HCT116 (cell line): ENCODE results near the gene CR2. TPM values are rescaled to one million over a fixed set of nuclear protein-coding genes. Genes with fewer than 3 reads are reported as not detected.
A peak's percentile ranks its signal among the peaks of the same experiment; 100 is the strongest.

Source experiments
- ATAC-seq: fragments of 200-7000 bp; cut with Tn5 transposase; 2 replicates; pipeline ENCODE4 v1.9.1; 2020; ENCODE audit warnings: mild to moderate bottlenecking, moderate library complexity
- BruUV-seq: library from RNA; stranded (reverse); fragments of 400-500 nt; replicated peaks from 2 replicates; lab custom pipeline; 2021; lab: Mats Ljungman, UMichigan
- CTCF ChIA-PET: fragments of 300-600 bp; sonication (Branson Sonifier 250); formaldehyde crosslinking; loops from one replicate; lab custom pipeline; 2021; ENCODE audit warnings: antibody characterized with exemption; lab: Charles Lee
- POLR2A ChIA-PET: fragments of 300-600, 350-600 bp; sonication (Branson Sonifier 250); formaldehyde crosslinking; loops from one replicate; lab custom pipeline; 2021; ENCODE audit warnings: antibody characterized with exemption; lab: Charles Lee
- RAD21 ChIA-PET, 2 experiments: fragments of 300-600 bp; sonication (Branson Sonifier 250); formaldehyde crosslinking; loops; one replicate each; lab custom pipeline; 2023; ENCODE audit warnings: low total read pairs in 2 of 2; ENCODE audit not compliant: uncharacterized antibody in 2 of 2, unreplicated experiment in 2 of 2, low non-redundant PET in 1 of 2; lab: Charles Lee
- DNase-seq: peaks from one replicate; pipeline ENCODE4 v3.0.0-alpha.2; 2010; ENCODE audit warnings: low read depth, low spot score
- H2AFZ ChIP-seq: fragments of 200-600 bp; shearing (Covaris generic), sonication (generic); 2 replicates; pipeline ENCODE4 v1.6.1; 2017; ENCODE audit warnings: low read depth, mixed run types, mixed read lengths, antibody characterized with exemption, low read length; ENCODE audit not compliant: poor library complexity, severe bottlenecking
- H3K27ac ChIP-seq: 2 replicates; pipeline ENCODE4 v1.5.1; 2012; ENCODE audit warnings: low read depth, low read length
- H3K27me3 ChIP-seq: fragments of 200-600 bp; sonication (generic); 2 replicates; pipeline ENCODE4 v1.6.1; 2016; ENCODE audit warnings: mixed run types, low read length, mixed read lengths; ENCODE audit not compliant: insufficient read depth
- H3K36me3 ChIP-seq, 2 experiments: fragments of 200-500 bp in 1 of 2; fragments of 200-600 bp in 1 of 2; sonication (Bioruptor generic) in 1 of 2; sonication (generic) in 1 of 2; 2 replicates each; pipeline versions ENCODE4 v1.5.1 to v1.6.1; 2014 to 2016; ENCODE audit warnings: low read length in 2 of 2, inconsistent platforms in 1 of 2, mixed read lengths in 1 of 2, mixed run types in 1 of 2; ENCODE audit not compliant: insufficient read depth in 2 of 2, control insufficient read depth in 1 of 2
- H3K4me1 ChIP-seq, 2 experiments: fragments of 200-600 bp in 1 of 2; sonication (generic) in 1 of 2; 2 replicates each; pipeline versions ENCODE4 v1.5.1 to v1.6.1; 2012 to 2017; ENCODE audit warnings: low read length in 2 of 2, inconsistent platforms in 1 of 2, mild to moderate bottlenecking in 1 of 2, mixed read lengths in 1 of 2, mixed run types in 1 of 2, moderate library complexity in 1 of 2; ENCODE audit not compliant: insufficient read depth in 2 of 2, control insufficient read depth in 1 of 2
- H3K4me2 ChIP-seq: fragments of 200-600 bp; sonication (generic); 2 replicates; pipeline ENCODE4 v1.6.1; 2017; ENCODE audit warnings: mixed run types, low read length, mixed read lengths
- H3K4me3 ChIP-seq, 2 experiments: fragments of 200-600 bp in 1 of 2; sonication (generic) in 1 of 2; replicated peaks in 1 of 2; 2 replicates each; pipeline ENCODE4 v1.5.1; 2011 to 2016; ENCODE audit warnings: low read length in 2 of 2, control low read depth in 1 of 2, low read depth in 1 of 2, mild to moderate bottlenecking in 1 of 2, mixed read lengths in 1 of 2, mixed run types in 1 of 2
- H3K79me2 ChIP-seq: fragments of 200-600 bp; sonication (generic); 2 replicates; pipeline ENCODE4 v1.6.1; 2017; ENCODE audit warnings: mild to moderate bottlenecking, mixed run types, low read length, moderate library complexity, mixed read lengths; ENCODE audit not compliant: insufficient read depth
- H3K9ac ChIP-seq: fragments of 200-600 bp; sonication (generic); 2 replicates; pipeline ENCODE4 v1.6.1; 2016; ENCODE audit warnings: low read length, mixed read lengths
- H3K9me2 ChIP-seq: fragments of 200-600 bp; sonication (generic), shearing (Covaris generic); 2 replicates; pipeline ENCODE4 v1.6.1; 2017; ENCODE audit warnings: mixed run types, mild to moderate bottlenecking, moderate library complexity; ENCODE audit not compliant: insufficient read depth
- H3K9me3 ChIP-seq, 2 experiments: fragments of 200-500 bp in 1 of 2; fragments of 200-600 bp in 1 of 2; sonication (Bioruptor generic) in 1 of 2; sonication (generic) in 1 of 2; 2 replicates each; pipeline ENCODE4 v1.6.1; 2014 to 2017; ENCODE audit warnings: low read length in 2 of 2, mixed read lengths in 2 of 2, inconsistent platforms in 1 of 2, low read depth in 1 of 2, mild to moderate bottlenecking in 1 of 2, mixed run types in 1 of 2, moderate library complexity in 1 of 2; ENCODE audit not compliant: control insufficient read depth in 1 of 2, insufficient read depth in 1 of 2
- H4K20me1 ChIP-seq: fragments of 200-600 bp; sonication (generic), shearing (Covaris generic); 2 replicates; pipeline ENCODE4 v1.6.1; 2017; ENCODE audit warnings: mixed run types, mild to moderate bottlenecking, moderate library complexity; ENCODE audit not compliant: insufficient read depth
- CBX3 ChIP-seq: IDR thresholded peaks from 2 replicates; pipeline ENCODE4 v1.6.1; 2012; ENCODE audit warnings: low read depth
- CEBPB ChIP-seq: IDR thresholded peaks from 2 replicates; pipeline ENCODE4 v1.6.1; 2012; ENCODE audit warnings: low read depth
- EGR1 ChIP-seq: IDR thresholded peaks from 2 replicates; pipeline ENCODE4 v1.6.1; 2012; ENCODE audit warnings: low read depth
- EZH2 ChIP-seq: fragments of 200-600 bp; sonication (generic); IDR thresholded peaks from 2 replicates; pipeline ENCODE4 v1.6.1; 2017; ENCODE audit warnings: antibody characterized with exemption, mixed run types
- JUND ChIP-seq: IDR thresholded peaks from 2 replicates; pipeline ENCODE4 v1.6.1; 2012
- POLR2AphosphoS5 ChIP-seq: IDR thresholded peaks from 2 replicates; pipeline ENCODE4 v1.6.1; 2011; ENCODE audit warnings: mild to moderate bottlenecking, low read depth, low read length, moderate library complexity
- RAD21 ChIP-seq: IDR thresholded peaks from 2 replicates; pipeline ENCODE4 v1.6.1; 2012; ENCODE audit warnings: low read depth, mild to moderate bottlenecking
- SIN3A ChIP-seq: IDR thresholded peaks from 2 replicates; pipeline ENCODE4 v1.6.1; 2012; ENCODE audit warnings: low read depth
- ZNF274 ChIP-seq: fragments of 200-500 bp; sonication (Bioruptor generic); IDR thresholded peaks from 2 replicates; pipeline ENCODE4 v1.6.1; 2014; ENCODE audit warnings: mild to moderate bottlenecking, low read depth, low read length, inconsistent platforms
- intact Hi-C: fragments of 100-400 bp; cut with micrococcal nuclease; formaldehyde crosslinking; loops from 2 replicates; pipeline ENCODE4 v1.10.0; 2022
- total RNA-seq: library from RNA; stranded (reverse); gene quantifications from one replicate; pipeline ENCODE4 v1.2.1, GENCODE V29; 2021; ENCODE audit not compliant: unreplicated experiment
- TF ChIP-seq, protein P1 (sequence below): IDR thresholded peaks from 2 replicates; pipeline ENCODE4 v1.6.1; 2011; ENCODE audit warnings: mild to moderate bottlenecking, low read length, moderate library complexity; ENCODE audit not compliant: insufficient replicate concordance; ENCODE audit errors: extremely low read depth
- TF ChIP-seq, protein P2 (sequence below): IDR thresholded peaks from 2 replicates; pipeline ENCODE4 v1.6.1; 2012

The CR2 gene
- total RNA-seq, 1 experiment from 2014 or later, result 4.0 TPM

DNA sequence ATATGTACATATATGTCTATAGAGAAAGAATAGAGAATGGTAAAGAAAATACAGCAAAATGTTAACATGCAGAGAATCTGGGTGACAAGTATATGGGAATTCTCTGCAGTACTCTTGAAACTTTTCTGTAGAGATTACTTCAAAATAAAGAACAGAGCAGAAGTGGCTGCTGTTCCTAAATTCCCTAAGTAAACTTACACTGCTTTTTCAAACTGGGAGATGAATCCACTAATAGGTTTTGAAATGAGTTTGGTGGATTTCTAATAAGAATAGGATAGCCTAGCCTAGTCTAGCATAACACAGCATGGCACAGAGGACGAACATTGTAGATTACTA lies 450 bp upstream of the CR2 start:
- intact Hi-C loops, result loop anchor here (1.0 kb wide), 1 partner anchor 29 kb away; no protein-coding TSS in a partner anchor
- peak; percentile 36; the same call in 1 of the 2 replicates for ATAC-seq

GRCh38 chr1:207455183-207455754 lies 1.1 kb downstream of the CR2 start:
- H3K4me1 ChIP-seq, result peaks cover 6 to 18% of the 10 kb centered on the region in 2 experiments; a peak in 3 of 4 replicates
- RAD21 ChIA-PET, result no interaction called here
- H3K27me3 ChIP-seq, result 0 out of 2 replicates have a peak, but pooled peaks cover 5% of the 10 kb centered on the region
- intact Hi-C loops, result no loop called here
- ATAC-seq (no peak), DNase-seq (no peak)
- TF ChIP-seq CEBPB (no peak), RAD21 (no peak), JUND (no peak)
- TF ChIP-seq, protein P1, sequence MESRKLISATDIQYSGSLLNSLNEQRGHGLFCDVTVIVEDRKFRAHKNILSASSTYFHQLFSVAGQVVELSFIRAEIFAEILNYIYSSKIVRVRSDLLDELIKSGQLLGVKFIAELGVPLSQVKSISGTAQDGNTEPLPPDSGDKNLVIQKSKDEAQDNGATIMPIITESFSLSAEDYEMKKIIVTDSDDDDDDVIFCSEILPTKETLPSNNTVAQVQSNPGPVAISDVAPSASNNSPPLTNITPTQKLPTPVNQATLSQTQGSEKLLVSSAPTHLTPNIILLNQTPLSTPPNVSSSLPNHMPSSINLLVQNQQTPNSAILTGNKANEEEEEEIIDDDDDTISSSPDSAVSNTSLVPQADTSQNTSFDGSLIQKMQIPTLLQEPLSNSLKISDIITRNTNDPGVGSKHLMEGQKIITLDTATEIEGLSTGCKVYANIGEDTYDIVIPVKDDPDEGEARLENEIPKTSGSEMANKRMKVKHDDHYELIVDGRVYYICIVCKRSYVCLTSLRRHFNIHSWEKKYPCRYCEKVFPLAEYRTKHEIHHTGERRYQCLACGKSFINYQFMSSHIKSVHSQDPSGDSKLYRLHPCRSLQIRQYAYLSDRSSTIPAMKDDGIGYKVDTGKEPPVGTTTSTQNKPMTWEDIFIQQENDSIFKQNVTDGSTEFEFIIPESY, result no peak
- peak overlapping the region; percentile 94 for H3K4me2 ChIP-seq
- H3K9ac ChIP-seq, result peak overlapping the region; percentile 49
- H3K9me3 ChIP-seq, result no peaks in the 10 kb centered on the region
- H3K27ac ChIP-seq, result no peak overlapping the region
- CTCF ChIA-PET, result interaction anchor here (1.1 to 1.5 kb wide), 4 partner anchors 9 to 111 kb away, joined by 3 to 4 read pairs (median 3); no protein-coding TSS in a partner anchor
- no peaks in the 10 kb centered on the region for H3K79me2 ChIP-seq
- H4K20me1 ChIP-seq, result no peaks in the 10 kb centered on the region
- POLR2A ChIA-PET, result no interaction called here
- H3K36me3 ChIP-seq, result no peaks in the 10 kb centered on the region
- BruUV-seq, result TSS peak; percentile 48
- peak overlapping the region; percentile 49 to 63 for H3K4me3 ChIP-seq
- H2AFZ ChIP-seq, result peak overlapping the region; percentile 98
- 0 out of 2 replicates have a peak, but pooled peaks cover 5% of the 10 kb centered on the region for H3K9me2 ChIP-seq

More for the DNA sequence above, 450 bp upstream of the CR2 start:
- no peaks in the 10 kb centered on the region for H3K36me3 ChIP-seq
- TF ChIP-seq EGR1 (no peak), CBX3 (no peak), POLR2AphosphoS5 (no peak), CEBPB (no peak), EZH2 (no peak), ZNF274 (no peak), SIN3A (no peak)
- TF ChIP-seq, protein P2, sequence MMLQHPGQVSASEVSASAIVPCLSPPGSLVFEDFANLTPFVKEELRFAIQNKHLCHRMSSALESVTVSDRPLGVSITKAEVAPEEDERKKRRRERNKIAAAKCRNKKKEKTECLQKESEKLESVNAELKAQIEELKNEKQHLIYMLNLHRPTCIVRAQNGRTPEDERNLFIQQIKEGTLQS, result no peak
- TF ChIP-seq, all 23 proteins: peak for 0
- ChIA-PET POLR2A (interaction anchor here (0.8 to 1.4 kb wide), 2 partner anchors 8 to 132 kb away, joined by 3 to 4 read pairs; partner anchors contain the start of gene CD55), RAD21 (interaction anchor here in 1 of 2 experiments (0.5 kb wide), 1 partner anchor 233 kb away, joined by 3 read pairs; no protein-coding TSS in a partner anchor), CTCF (interaction anchor here (0.9 to 1.5 kb wide), 3 partner anchors 10 to 46 kb away, joined by 3 to 7 read pairs (median 7); no protein-coding TSS in a partner anchor)
- H4K20me1 ChIP-seq, result no peaks in the 10 kb centered on the region
- H3K9me3 ChIP-seq, result no peaks in the 10 kb centered on the region
- H3K4me3 ChIP-seq, result peak overlapping the region; percentile 49 to 63
- H3K9ac ChIP-seq, result 0 out of 2 replicates have a peak overlapping the region, but pooled peaks have one; percentile 49
- BruUV-seq, result no TSS peak
- H3K4me2 ChIP-seq, result peak overlapping the region; percentile 94
- no peak overlapping the region for H3K27ac ChIP-seq
- H2AFZ ChIP-seq, result peak overlapping the region; percentile 99
- DNase-seq, result no peak
- 0 out of 2 replicates have a peak, but pooled peaks cover 5% of the 10 kb centered on the region for H3K27me3 ChIP-seq
- H3K4me1 ChIP-seq, result peaks cover 6 to 18% of the 10 kb centered on the region in 2 experiments; a peak in 3 of 4 replicates
- H3K9me2 ChIP-seq, result no peaks in the 10 kb centered on the region
- no peaks in the 10 kb centered on the region for H3K79me2 ChIP-seq
